ENCODE data around the gene SLC37A1. TPM values are rescaled to one million over a fixed set of nuclear protein-coding genes. Genes with fewer than 3 reads are reported as not detected.

SLC37A1 gene
- total and polyA plus RNA-seq, 2 of the 13 experiments (the other 11 are each of a cell fraction or from before 2014, with no cell fraction given) = 0.22 to 0.40 TPM

- TF ChIP-seq ATF4 (CRISPR knock-in tag; IDR thresholded peaks at IDR 0.05) (no peak), AGO2 (optimal IDR thresholded peaks at IDR 0.05; ENCODE audit: low read depth, low read length) (no peak), ZNF556 (CRISPR knock-in tag; IDR thresholded peaks at IDR 0.05; ENCODE audit: borderline replicate concordance) (no peak)
These were observed 9.9 kb upstream of the SLC37A1 start (continued) for GRCh38 chr21:42503711-42504110.

- Histone ChIP-seq H3K79me2 (ENCODE audit: insufficient read depth, low read length) (no peaks in the 10 kb centered on the region), H3K4me1 (ENCODE audit: insufficient read depth, low read length) (no peaks in the 10 kb centered on the region), H2AFZ (ENCODE audit: low read length) (no peak overlapping the region), H3K27ac (ENCODE audit: extremely low read length, insufficient read depth, low read length) (no peak overlapping the region), H3K9me3 (ENCODE audit: low read length) (no peaks in the 10 kb centered on the region), H3K36me3 (replicated peaks in 1 of 2; ENCODE audit: control insufficient read depth in 1 of 2, insufficient read depth in 2 of 2, low read length in 2 of 2) (no peaks in the 10 kb centered on the region), H3K9ac (ENCODE audit: insufficient read depth, low read depth, low read length) (no peak overlapping the region), H3K4me3 (replicated peaks in 1 of 3; ENCODE audit: insufficient read depth in 1 of 3, low read depth in 2 of 3, low read length in 3 of 3) (no peak overlapping the region), H3K4me2 (ENCODE audit: low read depth, low read length) (no peak overlapping the region), H4K20me1 (ENCODE audit: insufficient read depth, low read length) (no peaks in the 10 kb centered on the region), H3K27me3 (ENCODE audit: control insufficient read depth in 1 of 2, insufficient read depth in 2 of 2, low read length in 2 of 2) (peaks cover 3 to 4% of the 10 kb centered on the region in 2 experiments; a peak in 2 of 5 replicates)
- no peak for ATAC-seq
- no peak for DNase-seq (ENCODE audit: low spot score)
- no peak for FAIRE-seq
- intact Hi-C loops (cut with micrococcal nuclease; ENCODE audit: unreplicated experiment) (no loop called here), in situ Hi-C loops (cut with HindIII; ENCODE audit: extremely low pct_ligation_motif_present, low pct_unique_long_range_greater_than_20kb) (no loop called here)
- ChIA-PET POLR2A (no interaction called here), CTCF (ENCODE audit: low intra/inter-chr PET ratio, low total read pairs) (no interaction called here)
- no peak for TF ChIP-seq ATF3 (CRISPR knock-in tag; IDR thresholded peaks at IDR 0.05)
- no peak for TF ChIP-seq THYN1 (CRISPR knock-in tag; IDR thresholded peaks at IDR 0.05; ENCODE audit: borderline replicate concordance, low read depth)
- TF ChIP-seq ZC3H13 (CRISPR knock-in tag; IDR thresholded peaks at IDR 0.05) = no peak
- TF ChIP-seq ZMYM4 (CRISPR knock-in tag; IDR thresholded peaks at IDR 0.05) = no peak
- TF ChIP-seq GATA4 (IDR thresholded peaks at IDR 0.05; ENCODE audit: borderline replicate concordance, low read depth) = no peak
- no TSS peak for BruUV-seq (replicated peaks)
- 3% methylated on average over 3 of the region's 3 CpGs for WGBS (ENCODE audit: low lambda C conversion rate)
These were observed 8.4 kb upstream of the SLC37A1 start for GRCh38 chr21:42505090-42505726.

All from HepG2 (cell line).